ENCODE measurements around the gene CA5A.

Gene CA5A

GRCh38 chr16:87966685-87967185, 30.4 kb upstream of the CA5A start:
- H3K27ac ChIP-seq: peak overlapping the region; percentile 16; the same call in 1 of the 2 replicates
- no peak for TF ChIP-seq CTCF (conservative IDR thresholded peaks at IDR 0.05)

- peak overlapping the region; percentile 16; the same call in 1 of the 2 replicates for H3K27ac ChIP-seq
- no peak for TF ChIP-seq CTCF (conservative IDR thresholded peaks at IDR 0.05)
Observed at GRCh38 chr16:87966064-87966645, 29.8 kb upstream of the CA5A start.

GRCh38 chr16:87965417-87965816, 29.1 kb upstream of the CA5A start:
- no peak overlapping the region for H3K27ac ChIP-seq
- no peak for TF ChIP-seq CTCF (conservative IDR thresholded peaks at IDR 0.05)

GRCh38 chr16:87964049-87964659, 27.8 kb upstream of the CA5A start:
- H3K27ac ChIP-seq: no peak overlapping the region
- no peak for TF ChIP-seq CTCF (conservative IDR thresholded peaks at IDR 0.05)

GRCh38 chr16:87963400-87963799, 27.1 kb upstream of the CA5A start:
- no peak overlapping the region for H3K27ac ChIP-seq
- TF ChIP-seq CTCF (conservative IDR thresholded peaks at IDR 0.05): no peak

GRCh38 chr16:87961623-87962022, 25.3 kb upstream of the CA5A start:
- no peak for TF ChIP-seq CTCF (conservative IDR thresholded peaks at IDR 0.05)

GRCh38 chr16:87960852-87961251, 24.5 kb upstream of the CA5A start:
- H3K27ac ChIP-seq: no peak overlapping the region
- TF ChIP-seq CTCF (conservative IDR thresholded peaks at IDR 0.05): no peak

More at GRCh38 chr16:87961623-87962022, 25.3 kb upstream of the CA5A start:
- H3K27ac ChIP-seq: no peak overlapping the region
